WERI-Rb-1 (cell line): Measurements from ENCODE around the gene LRCOL1.

Experiments used
- DNase-seq: peaks from one replicate; pipeline ENCODE4 v3.0.0-alpha.2; 2020
- H3K27ac ChIP-seq: fragments of 250-450 bp; sonication (Bioruptor Pico); 2 replicates; pipeline ENCODE4 v1.5.1; 2020; ENCODE audit warnings: mild to moderate bottlenecking, moderate library complexity
- H3K27me3 ChIP-seq: fragments of 250-450 bp; sonication (Bioruptor Pico); 2 replicates; pipeline ENCODE4 v1.5.1; 2021; ENCODE audit warnings: mild to moderate bottlenecking, low read depth, moderate library complexity; ENCODE audit not compliant: insufficient read depth, severe bottlenecking
- H3K36me3 ChIP-seq: fragments of 250-450 bp; sonication (Bioruptor Pico); 2 replicates; pipeline ENCODE4 v1.5.1; 2020; ENCODE audit warnings: mild to moderate bottlenecking, moderate library complexity
- H3K4me3 ChIP-seq: 2 replicates; pipeline ENCODE4 v1.5.1; 2011; ENCODE audit warnings: low read depth, mild to moderate bottlenecking, control low read depth, low read length
- H3K9me3 ChIP-seq: fragments of 250-450 bp; sonication (Bioruptor Pico); 2 replicates; pipeline ENCODE4 v1.5.1; 2021; ENCODE audit warnings: mild to moderate bottlenecking, moderate library complexity; ENCODE audit not compliant: severe bottlenecking
- TF ChIP-seq, protein P1 (sequence below): IDR thresholded peaks from 2 replicates; pipeline ENCODE4 v1.5.1; 2011; ENCODE audit warnings: low read depth, mild to moderate bottlenecking, control low read depth, inconsistent platforms, low read length

Gene LRCOL1

DNA sequence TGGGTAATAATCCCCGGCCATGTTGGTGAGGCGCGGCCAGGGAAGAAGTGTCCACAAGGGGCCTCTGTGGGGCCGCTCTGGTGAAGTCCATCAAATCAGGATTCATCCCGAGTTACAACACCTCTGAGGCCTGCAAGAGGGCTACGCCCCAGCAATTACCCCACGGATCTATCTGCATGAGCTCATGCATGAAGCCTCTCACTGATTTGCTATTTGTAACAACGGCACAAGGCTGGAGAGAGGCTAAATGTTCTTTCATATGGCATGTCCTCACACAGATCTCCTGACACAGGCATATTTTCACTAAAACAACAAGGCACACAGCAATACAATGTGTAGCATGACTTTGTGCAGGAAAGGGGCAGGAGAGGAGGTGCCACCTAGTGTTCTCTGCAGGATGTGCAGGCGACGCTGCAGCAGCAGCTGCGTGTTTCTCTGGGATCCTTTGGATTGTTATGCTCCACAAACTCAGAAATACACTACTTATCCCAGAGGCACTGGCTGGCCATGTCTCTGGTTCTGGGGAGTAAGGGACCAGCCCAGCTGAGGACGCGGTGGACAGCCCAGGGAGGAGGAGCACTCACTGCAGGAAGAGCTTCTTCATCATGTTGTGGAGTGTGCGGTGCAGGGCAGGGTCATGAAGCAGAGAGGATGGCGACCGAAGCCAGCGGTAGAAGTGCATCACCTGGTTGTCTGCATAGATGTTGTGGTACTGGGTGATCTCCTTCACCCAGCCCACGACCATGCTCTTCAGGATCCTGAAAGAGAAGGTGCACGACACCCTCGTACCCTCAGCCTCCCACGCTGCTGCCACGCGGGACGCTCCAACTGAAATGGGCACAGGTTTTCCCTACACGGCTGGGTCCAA is 28.4 kb upstream of the LRCOL1 start:
- peak; percentile 60 for DNase-seq
- Histone ChIP-seq H3K36me3 (peaks cover 97% of the 10 kb centered on the region), H3K9me3 (no peaks in the 10 kb centered on the region), H3K27ac (no peak overlapping the region; the same call in 1 of the 2 replicates), H3K27me3 (no peaks in the 10 kb centered on the region), H3K4me3 (no peak overlapping the region)
- TF ChIP-seq, protein P1, sequence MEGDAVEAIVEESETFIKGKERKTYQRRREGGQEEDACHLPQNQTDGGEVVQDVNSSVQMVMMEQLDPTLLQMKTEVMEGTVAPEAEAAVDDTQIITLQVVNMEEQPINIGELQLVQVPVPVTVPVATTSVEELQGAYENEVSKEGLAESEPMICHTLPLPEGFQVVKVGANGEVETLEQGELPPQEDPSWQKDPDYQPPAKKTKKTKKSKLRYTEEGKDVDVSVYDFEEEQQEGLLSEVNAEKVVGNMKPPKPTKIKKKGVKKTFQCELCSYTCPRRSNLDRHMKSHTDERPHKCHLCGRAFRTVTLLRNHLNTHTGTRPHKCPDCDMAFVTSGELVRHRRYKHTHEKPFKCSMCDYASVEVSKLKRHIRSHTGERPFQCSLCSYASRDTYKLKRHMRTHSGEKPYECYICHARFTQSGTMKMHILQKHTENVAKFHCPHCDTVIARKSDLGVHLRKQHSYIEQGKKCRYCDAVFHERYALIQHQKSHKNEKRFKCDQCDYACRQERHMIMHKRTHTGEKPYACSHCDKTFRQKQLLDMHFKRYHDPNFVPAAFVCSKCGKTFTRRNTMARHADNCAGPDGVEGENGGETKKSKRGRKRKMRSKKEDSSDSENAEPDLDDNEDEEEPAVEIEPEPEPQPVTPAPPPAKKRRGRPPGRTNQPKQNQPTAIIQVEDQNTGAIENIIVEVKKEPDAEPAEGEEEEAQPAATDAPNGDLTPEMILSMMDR: peak; percentile 93

DNA sequence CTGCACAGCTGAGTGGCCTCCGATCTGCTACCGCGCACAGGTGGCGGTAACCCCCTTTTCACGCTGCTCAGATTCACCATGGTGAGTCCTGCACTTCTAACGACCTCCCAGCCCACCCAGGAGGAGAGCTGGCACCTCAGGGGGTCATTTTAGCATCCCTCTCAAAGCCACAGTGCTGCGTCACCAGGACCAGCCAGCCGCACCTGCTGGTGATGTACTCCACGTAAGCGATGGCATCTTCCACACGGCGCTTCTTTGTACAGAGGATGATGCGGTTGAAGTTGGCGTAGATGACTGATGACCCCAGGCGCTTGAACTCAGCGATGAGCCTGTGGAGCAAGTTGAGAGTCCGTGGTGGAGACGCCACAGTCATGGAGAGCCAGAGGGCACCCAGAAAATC is 27.4 kb upstream of the LRCOL1 start:
- no peak for DNase-seq
- no peaks in the 10 kb centered on the region for H3K27me3 ChIP-seq
- TF ChIP-seq, protein P1: no peak
- no peaks in the 10 kb centered on the region for H3K9me3 ChIP-seq
- no peak overlapping the region for H3K27ac ChIP-seq
- peaks cover 97% of the 10 kb centered on the region for H3K36me3 ChIP-seq
- H3K4me3 ChIP-seq: no peak overlapping the region

DNA sequence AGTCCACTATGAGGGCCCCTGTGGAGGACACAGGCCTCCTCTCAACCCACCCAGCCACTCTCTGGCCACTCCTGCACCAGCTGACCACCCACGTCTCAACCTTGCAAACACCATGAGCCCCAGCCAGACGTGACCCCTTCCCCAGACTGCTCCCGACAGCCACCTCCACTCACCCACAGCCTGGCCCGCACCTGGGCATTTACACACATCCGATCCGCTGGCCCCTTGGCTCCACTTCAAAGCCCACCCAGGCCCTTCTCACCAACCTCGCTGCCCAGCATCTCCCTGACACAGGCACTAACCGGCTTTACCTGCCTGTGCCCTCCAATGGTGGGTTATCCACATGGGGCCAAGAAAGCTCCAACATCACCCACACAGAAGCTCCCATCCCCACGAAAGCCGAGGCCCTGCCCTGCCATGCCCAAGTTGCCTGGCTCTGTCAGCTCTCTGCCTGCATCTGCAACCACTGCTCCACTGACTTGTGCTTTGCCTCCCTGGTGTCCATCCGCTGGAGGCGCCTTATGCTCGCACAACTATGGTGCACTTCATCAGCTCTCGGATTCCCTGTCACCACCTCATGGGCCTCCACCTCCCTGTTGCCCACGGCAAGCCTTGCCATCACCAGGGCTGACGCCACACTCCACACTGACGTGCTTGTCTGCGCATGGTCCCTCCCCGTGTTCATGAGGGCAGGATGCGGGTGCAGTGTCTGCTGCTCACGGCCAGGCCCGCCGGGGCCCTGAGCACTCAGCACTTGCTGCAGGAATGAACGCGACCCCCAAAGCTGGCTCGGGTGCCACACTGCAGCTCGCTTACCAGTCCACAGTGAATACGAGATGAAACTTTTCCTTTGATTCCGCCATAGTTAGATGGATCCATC is 24.9 kb upstream of the LRCOL1 start:
- no peak overlapping the region for H3K27ac ChIP-seq
- TF ChIP-seq, protein P1: no peak

DNA sequence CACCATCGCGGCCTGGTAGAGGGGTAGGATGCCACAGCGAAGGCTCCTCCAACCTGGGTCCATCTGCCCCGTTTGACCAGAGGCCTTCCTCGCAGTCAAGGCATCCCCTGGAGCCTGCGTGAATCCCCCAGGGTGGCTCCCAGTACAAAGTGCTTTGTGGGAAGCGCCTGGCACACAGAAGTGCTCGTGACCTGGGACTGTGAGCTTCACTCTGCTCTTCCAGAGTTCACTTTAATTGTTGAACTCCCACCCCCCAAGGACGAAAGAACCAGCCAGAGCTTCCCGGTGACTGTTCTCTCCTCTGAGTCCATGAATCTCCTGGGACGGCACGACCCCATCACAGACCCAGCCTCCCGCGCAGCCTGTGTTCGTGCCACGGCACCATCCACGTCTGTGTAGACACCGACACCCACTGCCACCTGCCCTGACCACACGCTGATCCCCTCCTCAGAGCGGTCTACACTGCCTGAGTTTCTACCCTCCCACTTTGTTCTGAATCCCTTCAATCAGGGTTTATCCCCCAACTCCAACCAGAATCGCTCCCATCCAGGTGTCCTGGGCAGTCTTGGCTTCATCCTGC is 24.1 kb upstream of the LRCOL1 start:
- Histone ChIP-seq H3K4me3 (no peak overlapping the region), H3K27ac (no peak overlapping the region), H3K9me3 (no peaks in the 10 kb centered on the region), H3K36me3 (peaks cover 100% of the 10 kb centered on the region), H3K27me3 (no peaks in the 10 kb centered on the region)
- TF ChIP-seq, protein P1: no peak
- DNase-seq: no peak

More for the DNA sequence above, 24.9 kb upstream of the LRCOL1 start:
- Histone ChIP-seq H3K9me3 (no peaks in the 10 kb centered on the region), H3K36me3 (peaks cover 97% of the 10 kb centered on the region), H3K4me3 (no peak overlapping the region), H3K27me3 (no peaks in the 10 kb centered on the region)
- DNase-seq: no peak

DNA sequence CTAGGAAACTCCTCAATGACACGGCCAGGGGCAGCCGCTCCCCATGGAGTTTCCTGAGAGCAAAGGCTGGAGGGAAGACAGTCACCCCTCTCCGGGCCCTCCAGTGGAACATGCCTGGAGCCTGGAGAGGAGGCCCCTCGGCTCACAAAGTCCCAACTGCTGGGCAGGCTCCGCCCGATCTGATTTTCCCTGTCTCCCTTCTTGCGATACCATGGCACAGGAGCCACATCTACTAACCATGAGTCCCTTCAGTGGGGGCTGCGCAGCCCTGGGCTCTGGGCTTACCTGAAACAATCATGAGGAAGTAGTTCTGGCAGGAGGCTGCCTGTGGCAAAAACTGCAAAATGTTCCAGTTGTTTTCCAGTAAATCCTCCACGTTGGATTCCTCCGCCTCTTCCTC is 23.5 kb upstream of the LRCOL1 start:
- Histone ChIP-seq H3K9me3 (no peaks in the 10 kb centered on the region), H3K4me3 (no peak overlapping the region), H3K36me3 (peaks cover 100% of the 10 kb centered on the region), H3K27me3 (no peaks in the 10 kb centered on the region), H3K27ac (no peak overlapping the region)
- DNase-seq: no peak
- TF ChIP-seq, protein P1: no peak
